Naive thymus-derived CD4-positive, alpha-beta T cell (primary cell): ENCODE measurements around the gene RPL32. TPM values are rescaled to one million over a fixed set of nuclear protein-coding genes. Genes with fewer than 3 reads are reported as not detected.

Experiments used
- ATAC-seq: fragments of 150-1000 bp; cut with Tn5 transposase; 2 replicates; pipeline ENCODE4 v1.10.0; 2021; ENCODE audit warnings: mild to moderate bottlenecking, moderate library complexity
- CTCF ChIA-PET: fragments of 350-600 bp; sonication (Branson Sonifier 250); formaldehyde crosslinking; loops from one replicate; lab custom pipeline; 2021; ENCODE audit warnings: antibody characterized with exemption; lab: Charles Lee
- POLR2A ChIA-PET: fragments of 350-600 bp; sonication (Branson Sonifier 250); formaldehyde crosslinking; loops from one replicate; lab custom pipeline; 2021; ENCODE audit warnings: antibody characterized with exemption, inconsistent platforms; lab: Charles Lee
- DNase-seq, 9 donors: peaks; one replicate each; pipeline versions ENCODE4 v3.0.0 to v3.0.0-alpha.2; 2020 to 2022; ENCODE audit warnings: mixed read lengths in 1 of 9
- H3K27ac ChIP-seq: one replicate; pipeline ENCODE4 v1.7.0; 2013; ENCODE audit warnings: mild to moderate bottlenecking, low read depth, low read length, moderate library complexity
- H3K27me3 ChIP-seq, 2 donors: one replicate each; pipeline ENCODE4 v1.7.0; 2013; ENCODE audit warnings: low read length in 2 of 2, mild to moderate bottlenecking in 2 of 2, moderate library complexity in 2 of 2; ENCODE audit not compliant: control insufficient read depth in 2 of 2, insufficient read depth in 2 of 2
- H3K36me3 ChIP-seq, 3 experiments: 1 replicate in 2 of 3; 2 replicates in 1 of 3; pipeline ENCODE4 v1.7.0; 2013; ENCODE audit warnings: low read length in 3 of 3, mild to moderate bottlenecking in 3 of 3, moderate library complexity in 1 of 3; ENCODE audit not compliant: insufficient read depth in 3 of 3, control insufficient read depth in 2 of 3
- H3K4me1 ChIP-seq, 2 donors: one replicate each; pipeline ENCODE4 v1.7.0; 2013; ENCODE audit warnings: low read length in 2 of 2, mild to moderate bottlenecking in 2 of 2, moderate library complexity in 1 of 2; ENCODE audit not compliant: control insufficient read depth in 2 of 2, insufficient read depth in 2 of 2
- H3K4me3 ChIP-seq: 2 replicates; pipeline ENCODE4 v1.7.0; 2013; ENCODE audit warnings: mild to moderate bottlenecking, low read length
- H3K9me3 ChIP-seq, 3 experiments: 1 replicate in 2 of 3; 2 replicates in 1 of 3; pipeline ENCODE4 v1.7.0; 2013; ENCODE audit warnings: low read length in 3 of 3; ENCODE audit not compliant: control insufficient read depth in 2 of 3
- H3K27ac Mint-ChIP-seq, 9 donors: one replicate each; pipeline ENCODE4 v1.8.0; 2020 to 2022; ENCODE audit warnings: mixed read lengths in 9 of 9, mild to moderate bottlenecking in 8 of 9, moderate library complexity in 5 of 9, inconsistent platforms in 2 of 9
- H3K27me3 Mint-ChIP-seq, 5 donors: one replicate each; pipeline ENCODE4 v1.8.0; 2021 to 2022; ENCODE audit warnings: mixed read lengths in 5 of 5, mild to moderate bottlenecking in 1 of 5
- H3K36me3 Mint-ChIP-seq, 5 donors: one replicate each; pipeline ENCODE4 v1.8.0; 2020 to 2022; ENCODE audit warnings: mixed read lengths in 5 of 5, mild to moderate bottlenecking in 3 of 5, inconsistent platforms in 1 of 5
- H3K4me1 Mint-ChIP-seq, 7 donors: one replicate each; pipeline ENCODE4 v1.8.0; 2020 to 2022; ENCODE audit warnings: mixed read lengths in 7 of 7, mild to moderate bottlenecking in 3 of 7, inconsistent platforms in 1 of 7
- H3K4me3 Mint-ChIP-seq, 10 donors: one replicate each; pipeline ENCODE4 v1.8.0; 2020 to 2022; ENCODE audit warnings: mild to moderate bottlenecking in 10 of 10, mixed read lengths in 10 of 10, moderate library complexity in 6 of 10, inconsistent platforms in 2 of 10
- H3K9me3 Mint-ChIP-seq, 11 donors: one replicate each; pipeline ENCODE4 v1.8.0; 2020 to 2022; ENCODE audit warnings: mixed read lengths in 11 of 11, mild to moderate bottlenecking in 4 of 11, inconsistent platforms in 1 of 11, moderate library complexity in 1 of 11
- intact Hi-C, 2 donors: fragments of 100-400 bp; cut with micrococcal nuclease; formaldehyde crosslinking; loops; one replicate each; pipeline ENCODE4 v1.15.1; 2023
- polyA plus RNA-seq, 2 donors: library from polyadenylated mRNA; unstranded; fragments of 300-500 nt; fragmentation: Illumina TruSeq; gene quantifications; one replicate each; pipeline ENCODE4 v1.2.3, GENCODE V29; 2021
- total RNA-seq, 6 experiments: library from RNA in 5 of 6; stranded (reverse) in 5 of 6; gene quantifications; 1 replicate in 5 of 6; 2 replicates in 1 of 6; pipeline ENCODE4 v1.2.3 and lab custom pipeline; 2021 to 2026

The RPL32 gene
- total and polyA plus RNA-seq, 7 experiments from 2014 or later, result 1,890 to 4,471 (median 4,246) TPM

DNA sequence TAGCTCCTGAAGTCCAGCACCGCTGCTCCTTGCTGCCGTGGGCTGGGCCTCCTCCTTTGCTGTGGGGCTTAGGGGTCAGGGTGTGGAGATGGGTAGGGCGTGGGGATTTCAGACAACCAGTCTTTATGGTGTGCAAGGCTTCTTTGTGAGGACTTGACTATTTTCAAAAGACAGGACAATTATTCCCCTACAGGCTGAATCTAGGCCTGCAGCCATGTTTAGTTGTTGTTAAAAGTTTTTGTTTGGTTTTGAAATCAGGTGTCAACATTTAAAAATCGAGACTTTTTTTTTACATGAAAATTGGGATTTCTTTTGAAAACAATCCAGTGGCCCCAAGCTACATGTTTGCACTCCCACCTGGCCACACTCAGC is 10.6 kb downstream of the RPL32 start:
- no peaks in the 10 kb centered on the region for H3K27me3 Mint-ChIP-seq
- POLR2A ChIA-PET, result interaction anchor here (3.3 kb wide), 1 partner anchor 10 kb away, joined by 15 read pairs; the partner anchor contains the start of gene RPL32
- ATAC-seq (no peak), DNase-seq (no peak)
- CTCF ChIA-PET, result interaction anchor here (0.7 to 2.3 kb wide), 3 partner anchors 11 to 827 kb away, joined by 3 to 10 read pairs (median 4); partner anchors contain the start of gene RPL32
- peaks cover 0 to 20% (median 7%) of the 10 kb centered on the region in 5 donors for H3K36me3 Mint-ChIP-seq
- H3K4me3 Mint-ChIP-seq, result no peak overlapping the region
- peaks cover 0 to 48% (median 9%) of the 10 kb centered on the region in 3 experiments for H3K36me3 ChIP-seq
- no peak overlapping the region for H3K4me3 ChIP-seq
- peak overlapping the region in 1 of 9 donors; percentile 78 for H3K27ac Mint-ChIP-seq
- H3K9me3 Mint-ChIP-seq, result no peaks in the 10 kb centered on the region
- peaks cover 0 to 2% (median 0%) of the 10 kb centered on the region in 7 donors for H3K4me1 Mint-ChIP-seq
- H3K4me1 ChIP-seq, result no peaks in the 10 kb centered on the region
- no peaks in the 10 kb centered on the region for H3K9me3 ChIP-seq
- intact Hi-C loops, result no loop called here
- no peaks in the 10 kb centered on the region for H3K27me3 ChIP-seq
- H3K27ac ChIP-seq, result no peak overlapping the region

- Histone ChIP-seq H3K36me3 (peaks cover 0 to 42% (median 3%) of the 10 kb centered on the region in 3 experiments), H3K27ac (no peak overlapping the region), H3K27me3 (no peaks in the 10 kb centered on the region), H3K4me1 (no peaks in the 10 kb centered on the region), H3K4me3 (no peak overlapping the region), H3K9me3 (no peaks in the 10 kb centered on the region)
- POLR2A ChIA-PET, result interaction anchor here (0.7 to 3.3 kb wide), 2 partner anchors 11 to 20 kb away, joined by 4 to 15 read pairs; partner anchors contain the start of gene RPL32
- ATAC-seq (no peak), DNase-seq (no peak)
- intact Hi-C loops, result no loop called here
- Mint-ChIP-seq H3K9me3 (no peaks in the 10 kb centered on the region), H3K36me3 (peaks cover 0 to 22% (median 7%) of the 10 kb centered on the region in 5 donors), H3K27me3 (no peaks in the 10 kb centered on the region), H3K4me3 (no peak overlapping the region), H3K27ac (peak overlapping the region in 2 of 9 donors; percentile 71 to 78), H3K4me1 (peaks cover 0 to 2% (median 0%) of the 10 kb centered on the region in 7 donors)
- CTCF ChIA-PET, result interaction anchor here (0.9 to 2.3 kb wide), 2 partner anchors 12 to 20 kb away, joined by 4 to 10 read pairs; partner anchors contain the start of gene RPL32
Measured at GRCh38 chr3:12829886-12830784, 11.2 kb downstream of the RPL32 start.

DNA sequence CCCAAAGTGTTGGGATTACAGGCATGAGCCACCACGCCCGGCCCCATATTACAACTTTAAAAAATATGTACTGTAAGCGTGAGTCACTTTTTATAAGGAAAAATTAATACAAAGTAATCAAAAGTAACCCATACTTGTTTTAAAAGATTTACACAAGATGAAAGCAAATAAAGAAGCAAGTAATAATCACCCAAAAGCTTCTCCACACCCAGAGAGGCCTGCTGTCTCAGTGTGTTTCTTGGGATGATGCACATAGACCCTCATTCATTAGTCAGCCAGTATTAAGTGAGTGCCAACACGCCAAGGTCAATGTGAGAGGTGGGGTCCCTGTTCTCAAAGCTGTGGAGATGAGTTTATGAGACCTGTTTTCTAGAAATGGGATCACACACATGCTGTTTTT is 12.0 kb downstream of the RPL32 start:
- no peak overlapping the region for H3K27ac ChIP-seq
- no peak overlapping the region for H3K27ac Mint-ChIP-seq
- DNase-seq (no peak), ATAC-seq (no peak)
- no peaks in the 10 kb centered on the region for H3K27me3 ChIP-seq
- peaks cover 0 to 35% (median 0%) of the 10 kb centered on the region in 3 experiments for H3K36me3 ChIP-seq
- H3K9me3 Mint-ChIP-seq, result no peaks in the 10 kb centered on the region
- POLR2A ChIA-PET, result no interaction called here
- no peaks in the 10 kb centered on the region for H3K27me3 Mint-ChIP-seq
- H3K4me1 Mint-ChIP-seq, result peaks cover 0 to 2% (median 0%) of the 10 kb centered on the region in 7 donors
- no peak overlapping the region for H3K4me3 ChIP-seq
- intact Hi-C loops, result no loop called here
- CTCF ChIA-PET, result no interaction called here
- H3K9me3 ChIP-seq, result no peaks in the 10 kb centered on the region
- H3K4me1 ChIP-seq, result no peaks in the 10 kb centered on the region
- peaks cover 0 to 18% (median 7%) of the 10 kb centered on the region in 5 donors for H3K36me3 Mint-ChIP-seq
- no peak overlapping the region for H3K4me3 Mint-ChIP-seq

DNA sequence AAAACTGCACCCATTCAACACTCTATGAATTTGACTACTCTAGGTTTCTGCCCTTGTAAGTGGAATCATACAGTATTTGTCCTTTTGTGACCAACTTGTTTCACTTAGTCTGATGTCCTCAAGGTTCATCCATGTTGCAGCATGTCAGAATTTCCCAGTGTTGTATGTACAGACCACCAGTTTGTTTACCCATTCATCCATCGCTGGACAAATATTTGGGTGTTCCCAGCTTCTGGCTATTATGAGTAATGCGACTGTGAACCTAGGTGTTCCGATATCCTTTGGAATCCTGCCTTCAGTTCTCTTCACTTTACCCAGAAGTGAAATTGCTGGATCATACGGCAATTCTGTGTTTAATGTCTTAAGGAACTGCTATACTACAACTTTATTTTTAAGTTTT is 12.6 kb downstream of the RPL32 start:
- CTCF ChIA-PET, result no interaction called here
- no peaks in the 10 kb centered on the region for H3K9me3 Mint-ChIP-seq
- intact Hi-C loops, result no loop called here
- Histone ChIP-seq H3K36me3 (peaks cover 0 to 29% (median 0%) of the 10 kb centered on the region in 3 experiments), H3K27ac (no peak overlapping the region), H3K4me1 (no peaks in the 10 kb centered on the region), H3K27me3 (no peaks in the 10 kb centered on the region), H3K4me3 (no peak overlapping the region), H3K9me3 (no peaks in the 10 kb centered on the region)
- peaks cover 0 to 2% (median 0%) of the 10 kb centered on the region in 7 donors for H3K4me1 Mint-ChIP-seq
- DNase-seq, result no peak
- H3K36me3 Mint-ChIP-seq, result peaks cover 0 to 16% (median 7%) of the 10 kb centered on the region in 5 donors
- peak overlapping the region in 1 of 9 donors; percentile 46 for H3K27ac Mint-ChIP-seq
- ATAC-seq, result no peak
- no peak overlapping the region for H3K4me3 Mint-ChIP-seq
- POLR2A ChIA-PET, result no interaction called here
- H3K27me3 Mint-ChIP-seq, result no peaks in the 10 kb centered on the region

DNA sequence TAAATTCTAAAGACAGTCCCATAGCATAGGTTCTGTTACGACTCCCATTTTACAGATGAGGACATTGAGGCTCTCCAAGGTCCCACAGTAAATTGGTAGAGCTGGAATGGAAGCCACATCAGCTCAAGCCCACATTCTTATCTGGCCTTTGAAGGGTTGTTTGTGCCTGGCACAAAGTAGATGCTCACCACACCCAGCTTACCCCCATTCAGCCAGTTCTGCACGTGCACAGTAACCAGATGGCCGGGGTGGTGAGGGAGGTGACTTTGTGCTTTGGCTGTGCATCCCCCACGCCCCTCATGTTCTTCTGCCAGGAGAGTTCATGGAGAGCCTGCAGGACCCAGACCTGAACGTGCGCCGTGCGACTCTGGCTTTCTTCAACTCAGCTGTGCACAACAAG is 16.2 kb downstream of the RPL32 start:
- H3K27me3 ChIP-seq, result no peaks in the 10 kb centered on the region
- ChIA-PET CTCF (no interaction called here), POLR2A (no interaction called here)
- no peaks in the 10 kb centered on the region for H3K9me3 Mint-ChIP-seq
- H3K4me3 Mint-ChIP-seq, result no peak overlapping the region
- no peaks in the 10 kb centered on the region for H3K27me3 Mint-ChIP-seq
- H3K4me3 ChIP-seq, result no peak overlapping the region
- no peaks in the 10 kb centered on the region for H3K36me3 ChIP-seq
- intact Hi-C loops, result no loop called here
- DNase-seq (no peak), ATAC-seq (no peak)
- H3K4me1 Mint-ChIP-seq, result no peaks in the 10 kb centered on the region
- H3K4me1 ChIP-seq, result no peaks in the 10 kb centered on the region
- H3K27ac Mint-ChIP-seq, result no peak overlapping the region
- H3K27ac ChIP-seq, result no peak overlapping the region
- peaks cover 0 to 12% (median 0%) of the 10 kb centered on the region in 5 donors for H3K36me3 Mint-ChIP-seq
- H3K9me3 ChIP-seq, result no peaks in the 10 kb centered on the region

DNA sequence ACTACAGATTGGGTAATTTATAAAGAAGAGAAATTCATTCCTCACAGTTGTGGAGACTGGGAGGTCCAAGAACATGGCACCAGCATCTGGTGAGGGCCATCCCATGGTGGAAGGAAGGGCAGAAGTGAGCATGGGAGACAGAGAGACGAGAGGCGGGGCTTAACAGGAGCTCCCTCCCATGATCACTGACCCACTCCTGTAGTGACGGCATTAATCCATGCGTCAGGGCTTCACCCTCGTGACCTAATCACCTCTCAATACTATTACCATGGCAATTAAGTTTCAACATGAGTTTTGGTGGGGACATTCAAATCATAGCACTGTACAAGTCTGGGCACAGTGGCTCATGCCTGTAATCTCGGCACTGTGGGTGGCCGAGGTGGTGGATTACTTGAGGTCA is 17.1 kb downstream of the RPL32 start:
- intact Hi-C loops, result no loop called here
- Mint-ChIP-seq H3K27me3 (no peaks in the 10 kb centered on the region), H3K4me1 (no peaks in the 10 kb centered on the region), H3K9me3 (no peaks in the 10 kb centered on the region), H3K27ac (no peak overlapping the region), H3K4me3 (no peak overlapping the region), H3K36me3 (peaks cover 0 to 12% (median 0%) of the 10 kb centered on the region in 5 donors)
- no peaks in the 10 kb centered on the region for H3K27me3 ChIP-seq
- no peaks in the 10 kb centered on the region for H3K9me3 ChIP-seq
- H3K27ac ChIP-seq, result no peak overlapping the region
- POLR2A ChIA-PET, result no interaction called here
- DNase-seq, result no peak
- H3K36me3 ChIP-seq, result no peaks in the 10 kb centered on the region
- H3K4me1 ChIP-seq, result no peaks in the 10 kb centered on the region
- H3K4me3 ChIP-seq, result no peak overlapping the region
- ATAC-seq, result no peak
- CTCF ChIA-PET, result no interaction called here
